HEK293 (cell line): ENCODE results near the gene CCT8L2.
"Not testable (repeated sequence)": the region's sequence is repeated elsewhere in the genome, so short reads cannot be mapped to it uniquely, and the experiment has no call there.

Experiments
- KLF8 ChIP-seq: fragments of 450-650 bp; formaldehyde crosslinking; IDR thresholded peaks from 2 replicates; pipeline ENCODE4 v1.5.1; 2016; ENCODE audit warnings: missing biosample characterization, missing genetic modification characterization
- MZF1 ChIP-seq: fragments of 450-650 bp; formaldehyde crosslinking; IDR thresholded peaks from 2 replicates; pipeline ENCODE4 v1.5.1; 2017; ENCODE audit warnings: missing biosample characterization, missing genetic modification characterization, borderline replicate concordance
- REST ChIP-seq: fragments of 450-650 bp; formaldehyde crosslinking; IDR thresholded peaks from 2 replicates; pipeline ENCODE4 v1.5.1; 2016; ENCODE audit warnings: missing biosample characterization, missing genetic modification characterization
- SP2 ChIP-seq: fragments of 450-650 bp; formaldehyde crosslinking; IDR thresholded peaks from 2 replicates; pipeline ENCODE4 v1.5.1; 2016; ENCODE audit warnings: missing biosample characterization, missing genetic modification characterization
- ZBTB7A ChIP-seq: fragments of 450-650 bp; formaldehyde crosslinking; IDR thresholded peaks from 2 replicates; pipeline ENCODE4 v1.5.1; 2016; ENCODE audit warnings: low read depth, missing biosample characterization, missing genetic modification characterization
- ZNF423 ChIP-seq: fragments of 450-650 bp; formaldehyde crosslinking; IDR thresholded peaks from 2 replicates; pipeline ENCODE4 v1.5.1; 2016; ENCODE audit warnings: missing biosample characterization, missing genetic modification characterization
- TF ChIP-seq, protein P1 (sequence below): fragments of 450-650 bp; formaldehyde crosslinking; IDR thresholded peaks from 2 replicates; pipeline ENCODE4 v1.5.1; 2016; ENCODE audit warnings: missing biosample characterization, missing genetic modification characterization
- TF ChIP-seq, protein P2 (sequence below): fragments of 450-650 bp; formaldehyde crosslinking; IDR thresholded peaks from 2 replicates; pipeline ENCODE4 v1.5.1; 2016; ENCODE audit warnings: missing biosample characterization, missing genetic modification characterization

- not testable (repeated sequence) for TF ChIP-seq REST (tag by site-specific recombination); KLF8; MZF1 (tag by site-specific recombination); SP2 (tag by site-specific recombination); ZNF423; ZBTB7A (tag by site-specific recombination)
- TF ChIP-seq, protein P1, sequence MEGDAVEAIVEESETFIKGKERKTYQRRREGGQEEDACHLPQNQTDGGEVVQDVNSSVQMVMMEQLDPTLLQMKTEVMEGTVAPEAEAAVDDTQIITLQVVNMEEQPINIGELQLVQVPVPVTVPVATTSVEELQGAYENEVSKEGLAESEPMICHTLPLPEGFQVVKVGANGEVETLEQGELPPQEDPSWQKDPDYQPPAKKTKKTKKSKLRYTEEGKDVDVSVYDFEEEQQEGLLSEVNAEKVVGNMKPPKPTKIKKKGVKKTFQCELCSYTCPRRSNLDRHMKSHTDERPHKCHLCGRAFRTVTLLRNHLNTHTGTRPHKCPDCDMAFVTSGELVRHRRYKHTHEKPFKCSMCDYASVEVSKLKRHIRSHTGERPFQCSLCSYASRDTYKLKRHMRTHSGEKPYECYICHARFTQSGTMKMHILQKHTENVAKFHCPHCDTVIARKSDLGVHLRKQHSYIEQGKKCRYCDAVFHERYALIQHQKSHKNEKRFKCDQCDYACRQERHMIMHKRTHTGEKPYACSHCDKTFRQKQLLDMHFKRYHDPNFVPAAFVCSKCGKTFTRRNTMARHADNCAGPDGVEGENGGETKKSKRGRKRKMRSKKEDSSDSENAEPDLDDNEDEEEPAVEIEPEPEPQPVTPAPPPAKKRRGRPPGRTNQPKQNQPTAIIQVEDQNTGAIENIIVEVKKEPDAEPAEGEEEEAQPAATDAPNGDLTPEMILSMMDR (tag by site-specific recombination): not testable (repeated sequence)
- TF ChIP-seq, protein P2, sequence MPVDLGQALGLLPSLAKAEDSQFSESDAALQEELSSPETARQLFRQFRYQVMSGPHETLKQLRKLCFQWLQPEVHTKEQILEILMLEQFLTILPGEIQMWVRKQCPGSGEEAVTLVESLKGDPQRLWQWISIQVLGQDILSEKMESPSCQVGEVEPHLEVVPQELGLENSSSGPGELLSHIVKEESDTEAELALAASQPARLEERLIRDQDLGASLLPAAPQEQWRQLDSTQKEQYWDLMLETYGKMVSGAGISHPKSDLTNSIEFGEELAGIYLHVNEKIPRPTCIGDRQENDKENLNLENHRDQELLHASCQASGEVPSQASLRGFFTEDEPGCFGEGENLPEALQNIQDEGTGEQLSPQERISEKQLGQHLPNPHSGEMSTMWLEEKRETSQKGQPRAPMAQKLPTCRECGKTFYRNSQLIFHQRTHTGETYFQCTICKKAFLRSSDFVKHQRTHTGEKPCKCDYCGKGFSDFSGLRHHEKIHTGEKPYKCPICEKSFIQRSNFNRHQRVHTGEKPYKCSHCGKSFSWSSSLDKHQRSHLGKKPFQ: not testable (repeated sequence)
Observed at GRCh38 chr22:16557511-16557910, 35.1 kb downstream of the CCT8L2 start.
